ENCODE results near the gene GPR157.

GRCh38 chr1:9145714-9146113, 16.8 kb upstream of the GPR157 start:
- no peak for TF ChIP-seq EZH2 (IDR thresholded peaks at IDR 0.05; ENCODE audit: insufficient read depth, poor library complexity, severe bottlenecking)
- no peak for TF ChIP-seq EZH2phosphoT487 (IDR thresholded peaks at IDR 0.05; ENCODE audit: insufficient read depth, low read depth)
